ENCODE data around the gene CNFN. TPM values are rescaled to one million over a fixed set of nuclear protein-coding genes. Genes with fewer than 3 reads are reported as not detected.

The CNFN gene
- total and polyA plus RNA-seq, 2 experiments from 2014 or later = 6.7 to 54.5 TPM

DNA sequence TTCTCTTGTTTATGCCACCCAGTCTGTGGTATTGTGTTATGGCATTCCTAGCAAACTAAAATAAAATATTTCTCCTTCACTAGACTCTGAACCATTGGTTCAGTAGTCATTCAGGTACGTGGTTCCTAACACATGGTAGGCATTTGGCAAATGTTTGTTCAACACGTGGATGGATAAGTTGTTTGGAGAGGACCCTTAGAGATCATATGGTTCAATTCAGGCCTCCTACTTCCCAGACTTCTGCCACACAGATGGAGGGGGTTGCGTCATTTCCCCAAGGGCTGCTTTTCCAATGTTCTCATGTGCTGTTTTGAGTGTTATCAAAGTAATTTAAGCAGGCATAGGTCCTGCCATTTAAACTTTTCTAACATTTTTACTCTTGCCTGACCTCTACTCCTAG, 45.9 kb upstream of the CNFN start:
- Histone ChIP-seq H4K20me1 (replicated peaks; ENCODE audit: insufficient read depth) (0 out of 2 replicates have a peak, but pooled peaks cover 3% of the 10 kb centered on the region), H3K4me3 (no peak overlapping the region), H3K27me3 (ENCODE audit: insufficient read depth) (no peaks in the 10 kb centered on the region), H3K79me2 (replicated peaks; ENCODE audit: insufficient read depth) (no peaks in the 10 kb centered on the region), H3K36me3 (ENCODE audit: insufficient read depth) (no peaks in the 10 kb centered on the region), H2AFZ (no peak overlapping the region), H3K9me2 (ENCODE audit: insufficient read depth) (no peaks in the 10 kb centered on the region), H3K27ac (ENCODE audit: low read depth) (no peak overlapping the region), H3F3A (replicated peaks; ENCODE audit: low read depth) (peaks cover 7% of the 10 kb centered on the region; the same call in 1 of the 2 replicates), H3K4me1 (ENCODE audit: insufficient read depth) (no peaks in the 10 kb centered on the region), H3K4me2 (no peak overlapping the region)
- Mint-ChIP-seq H3K27ac (no peak overlapping the region), H3K4me3 (no peak overlapping the region), H3K4me1 (peaks cover 7% of the 10 kb centered on the region; the same call in 2 of the 3 replicates), H3K9me3 (no peaks in the 10 kb centered on the region), H3K27me3 (ENCODE audit: insufficient read depth, low read depth, poor library complexity) (peaks cover 9% of the 10 kb centered on the region), H3K36me3 (ENCODE audit: low read depth) (no peaks in the 10 kb centered on the region)
- DNase-seq (ENCODE audit: low spot score) (no peak), ATAC-seq (no peak)
- no peak for TF ChIP-seq EZH2 (IDR thresholded peaks at IDR 0.05; ENCODE audit: low read depth, unreplicated experiment)
- no peak for TF ChIP-seq ZNF114 (CRISPR knock-in tag; IDR thresholded peaks at IDR 0.05)
- no peak for TF ChIP-seq CREB1 (CRISPR knock-in tag; IDR thresholded peaks at IDR 0.05; ENCODE audit: low read depth)
- no peak for TF ChIP-seq STAT1 (IDR thresholded peaks at IDR 0.05; ENCODE audit: unreplicated experiment)
- no peak for TF ChIP-seq JUNB (IDR thresholded peaks at IDR 0.05; ENCODE audit: unreplicated experiment)
- TF ChIP-seq, protein P1, sequence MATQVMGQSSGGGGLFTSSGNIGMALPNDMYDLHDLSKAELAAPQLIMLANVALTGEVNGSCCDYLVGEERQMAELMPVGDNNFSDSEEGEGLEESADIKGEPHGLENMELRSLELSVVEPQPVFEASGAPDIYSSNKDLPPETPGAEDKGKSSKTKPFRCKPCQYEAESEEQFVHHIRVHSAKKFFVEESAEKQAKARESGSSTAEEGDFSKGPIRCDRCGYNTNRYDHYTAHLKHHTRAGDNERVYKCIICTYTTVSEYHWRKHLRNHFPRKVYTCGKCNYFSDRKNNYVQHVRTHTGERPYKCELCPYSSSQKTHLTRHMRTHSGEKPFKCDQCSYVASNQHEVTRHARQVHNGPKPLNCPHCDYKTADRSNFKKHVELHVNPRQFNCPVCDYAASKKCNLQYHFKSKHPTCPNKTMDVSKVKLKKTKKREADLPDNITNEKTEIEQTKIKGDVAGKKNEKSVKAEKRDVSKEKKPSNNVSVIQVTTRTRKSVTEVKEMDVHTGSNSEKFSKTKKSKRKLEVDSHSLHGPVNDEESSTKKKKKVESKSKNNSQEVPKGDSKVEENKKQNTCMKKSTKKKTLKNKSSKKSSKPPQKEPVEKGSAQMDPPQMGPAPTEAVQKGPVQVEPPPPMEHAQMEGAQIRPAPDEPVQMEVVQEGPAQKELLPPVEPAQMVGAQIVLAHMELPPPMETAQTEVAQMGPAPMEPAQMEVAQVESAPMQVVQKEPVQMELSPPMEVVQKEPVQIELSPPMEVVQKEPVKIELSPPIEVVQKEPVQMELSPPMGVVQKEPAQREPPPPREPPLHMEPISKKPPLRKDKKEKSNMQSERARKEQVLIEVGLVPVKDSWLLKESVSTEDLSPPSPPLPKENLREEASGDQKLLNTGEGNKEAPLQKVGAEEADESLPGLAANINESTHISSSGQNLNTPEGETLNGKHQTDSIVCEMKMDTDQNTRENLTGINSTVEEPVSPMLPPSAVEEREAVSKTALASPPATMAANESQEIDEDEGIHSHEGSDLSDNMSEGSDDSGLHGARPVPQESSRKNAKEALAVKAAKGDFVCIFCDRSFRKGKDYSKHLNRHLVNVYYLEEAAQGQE (IDR thresholded peaks at IDR 0.05; ENCODE audit: unreplicated experiment) = no peak
- TF ChIP-seq, protein P2, sequence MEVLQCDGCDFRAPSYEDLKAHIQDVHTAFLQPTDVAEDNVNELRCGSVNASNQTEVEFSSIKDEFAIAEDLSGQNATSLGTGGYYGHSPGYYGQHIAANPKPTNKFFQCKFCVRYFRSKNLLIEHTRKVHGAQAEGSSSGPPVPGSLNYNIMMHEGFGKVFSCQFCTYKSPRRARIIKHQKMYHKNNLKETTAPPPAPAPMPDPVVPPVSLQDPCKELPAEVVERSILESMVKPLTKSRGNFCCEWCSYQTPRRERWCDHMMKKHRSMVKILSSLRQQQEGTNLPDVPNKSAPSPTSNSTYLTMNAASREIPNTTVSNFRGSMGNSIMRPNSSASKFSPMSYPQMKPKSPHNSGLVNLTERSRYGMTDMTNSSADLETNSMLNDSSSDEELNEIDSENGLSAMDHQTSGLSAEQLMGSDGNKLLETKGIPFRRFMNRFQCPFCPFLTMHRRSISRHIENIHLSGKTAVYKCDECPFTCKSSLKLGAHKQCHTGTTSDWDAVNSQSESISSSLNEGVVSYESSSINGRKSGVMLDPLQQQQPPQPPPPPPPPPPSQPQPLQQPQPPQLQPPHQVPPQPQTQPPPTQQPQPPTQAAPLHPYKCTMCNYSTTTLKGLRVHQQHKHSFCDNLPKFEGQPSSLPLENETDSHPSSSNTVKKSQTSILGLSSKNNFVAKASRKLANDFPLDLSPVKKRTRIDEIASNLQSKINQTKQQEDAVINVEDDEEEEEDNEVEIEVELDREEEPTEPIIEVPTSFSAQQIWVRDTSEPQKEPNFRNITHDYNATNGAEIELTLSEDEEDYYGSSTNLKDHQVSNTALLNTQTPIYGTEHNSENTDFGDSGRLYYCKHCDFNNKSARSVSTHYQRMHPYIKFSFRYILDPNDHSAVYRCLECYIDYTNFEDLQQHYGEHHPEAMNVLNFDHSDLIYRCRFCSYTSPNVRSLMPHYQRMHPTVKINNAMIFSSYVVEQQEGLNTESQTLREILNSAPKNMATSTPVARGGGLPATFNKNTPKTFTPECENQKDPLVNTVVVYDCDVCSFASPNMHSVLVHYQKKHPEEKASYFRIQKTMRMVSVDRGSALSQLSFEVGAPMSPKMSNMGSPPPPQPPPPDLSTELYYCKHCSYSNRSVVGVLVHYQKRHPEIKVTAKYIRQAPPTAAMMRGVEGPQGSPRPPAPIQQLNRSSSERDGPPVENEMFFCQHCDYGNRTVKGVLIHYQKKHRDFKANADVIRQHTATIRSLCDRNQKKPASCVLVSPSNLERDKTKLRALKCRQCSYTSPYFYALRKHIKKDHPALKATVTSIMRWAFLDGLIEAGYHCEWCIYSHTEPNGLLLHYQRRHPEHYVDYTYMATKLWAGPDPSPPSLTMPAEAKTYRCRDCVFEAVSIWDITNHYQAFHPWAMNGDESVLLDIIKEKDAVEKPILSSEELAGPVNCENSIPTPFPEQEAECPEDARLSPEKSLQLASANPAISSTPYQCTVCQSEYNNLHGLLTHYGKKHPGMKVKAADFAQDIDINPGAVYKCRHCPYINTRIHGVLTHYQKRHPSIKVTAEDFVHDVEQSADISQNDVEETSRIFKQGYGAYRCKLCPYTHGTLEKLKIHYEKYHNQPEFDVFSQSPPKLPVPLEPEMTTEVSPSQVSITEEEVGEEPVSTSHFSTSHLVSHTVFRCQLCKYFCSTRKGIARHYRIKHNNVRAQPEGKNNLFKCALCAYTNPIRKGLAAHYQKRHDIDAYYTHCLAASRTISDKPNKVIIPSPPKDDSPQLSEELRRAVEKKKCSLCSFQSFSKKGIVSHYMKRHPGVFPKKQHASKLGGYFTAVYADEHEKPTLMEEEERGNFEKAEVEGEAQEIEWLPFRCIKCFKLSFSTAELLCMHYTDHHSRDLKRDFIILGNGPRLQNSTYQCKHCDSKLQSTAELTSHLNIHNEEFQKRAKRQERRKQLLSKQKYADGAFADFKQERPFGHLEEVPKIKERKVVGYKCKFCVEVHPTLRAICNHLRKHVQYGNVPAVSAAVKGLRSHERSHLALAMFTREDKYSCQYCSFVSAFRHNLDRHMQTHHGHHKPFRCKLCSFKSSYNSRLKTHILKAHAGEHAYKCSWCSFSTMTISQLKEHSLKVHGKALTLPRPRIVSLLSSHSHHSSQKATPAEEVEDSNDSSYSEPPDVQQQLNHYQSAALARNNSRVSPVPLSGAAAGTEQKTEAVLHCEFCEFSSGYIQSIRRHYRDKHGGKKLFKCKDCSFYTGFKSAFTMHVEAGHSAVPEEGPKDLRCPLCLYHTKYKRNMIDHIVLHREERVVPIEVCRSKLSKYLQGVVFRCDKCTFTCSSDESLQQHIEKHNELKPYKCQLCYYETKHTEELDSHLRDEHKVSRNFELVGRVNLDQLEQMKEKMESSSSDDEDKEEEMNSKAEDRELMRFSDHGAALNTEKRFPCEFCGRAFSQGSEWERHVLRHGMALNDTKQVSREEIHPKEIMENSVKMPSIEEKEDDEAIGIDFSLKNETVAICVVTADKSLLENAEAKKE (CRISPR knock-in tag; IDR thresholded peaks at IDR 0.05) = no peak
- TF ChIP-seq EZH2phosphoT487 (IDR thresholded peaks at IDR 0.05; ENCODE audit: unreplicated experiment) = no peak
- TF ChIP-seq, protein P3, sequence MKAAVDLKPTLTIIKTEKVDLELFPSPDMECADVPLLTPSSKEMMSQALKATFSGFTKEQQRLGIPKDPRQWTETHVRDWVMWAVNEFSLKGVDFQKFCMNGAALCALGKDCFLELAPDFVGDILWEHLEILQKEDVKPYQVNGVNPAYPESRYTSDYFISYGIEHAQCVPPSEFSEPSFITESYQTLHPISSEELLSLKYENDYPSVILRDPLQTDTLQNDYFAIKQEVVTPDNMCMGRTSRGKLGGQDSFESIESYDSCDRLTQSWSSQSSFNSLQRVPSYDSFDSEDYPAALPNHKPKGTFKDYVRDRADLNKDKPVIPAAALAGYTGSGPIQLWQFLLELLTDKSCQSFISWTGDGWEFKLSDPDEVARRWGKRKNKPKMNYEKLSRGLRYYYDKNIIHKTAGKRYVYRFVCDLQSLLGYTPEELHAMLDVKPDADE (IDR thresholded peaks at IDR 0.05) = no peak
- no peak for TF ChIP-seq ZNF331 (CRISPR knock-in tag; IDR thresholded peaks at IDR 0.05; ENCODE audit: low read depth)
- no peak for TF ChIP-seq NANOG (IDR thresholded peaks at IDR 0.05; ENCODE audit: borderline replicate concordance)
